NCI-H1694 treated with DMSO at 0.1 percent for 48 hours (cell line): ENCODE measurements around the gene THRB.

ENCODE experiments used
- DNase-seq: peaks from one replicate; lab custom pipeline; 2025; lab: John Stamatoyannopoulos, UW

THRB gene

GRCh38 chr3:24305795-24306467 lies 188.7 kb downstream of the THRB start:
- no peak for DNase-seq

GRCh38 chr3:24303057-24303754 lies 191.4 kb downstream of the THRB start:
- DNase-seq = no peak

- DNase-seq = no peak
Measured at GRCh38 chr3:24302396-24302795, 192.3 kb downstream of the THRB start.

GRCh38 chr3:24300949-24301348 lies 193.7 kb downstream of the THRB start:
- no peak for DNase-seq

GRCh38 chr3:24299806-24300626 lies 194.6 kb downstream of the THRB start:
- DNase-seq = no peak

- no peak for DNase-seq
Measured at GRCh38 chr3:24299246-24299805, 195.3 kb downstream of the THRB start.

GRCh38 chr3:24296441-24297205 lies 198.0 kb downstream of the THRB start:
- DNase-seq = no peak

- DNase-seq = no peak
Measured at GRCh38 chr3:24294150-24294549, 200.5 kb downstream of the THRB start.

- DNase-seq = no peak
Measured at GRCh38 chr3:24291646-24292045, 203.0 kb downstream of the THRB start.

- no peak for DNase-seq
Measured at GRCh38 chr3:24290596-24290995, 204.1 kb downstream of the THRB start.

GRCh38 chr3:24288496-24289236 lies 206.0 kb downstream of the THRB start:
- DNase-seq = no peak

- no peak for DNase-seq
Measured at GRCh38 chr3:24287755-24288450, 206.7 kb downstream of the THRB start.

GRCh38 chr3:24286405-24286804 lies 208.2 kb downstream of the THRB start:
- no peak for DNase-seq

- DNase-seq = no peak
Measured at GRCh38 chr3:24278543-24278942, 216.1 kb downstream of the THRB start.

GRCh38 chr3:24273491-24273890 lies 221.2 kb downstream of the THRB start:
- DNase-seq = no peak

- DNase-seq = no peak
Measured at GRCh38 chr3:24272875-24273274, 221.8 kb downstream of the THRB start.

- DNase-seq = no peak
Measured at GRCh38 chr3:24272408-24272807, 222.2 kb downstream of the THRB start.

- no peak for DNase-seq
Measured at GRCh38 chr3:24271228-24271627, 223.4 kb downstream of the THRB start.

- no peak for DNase-seq
Measured at GRCh38 chr3:24270744-24271143, 223.9 kb downstream of the THRB start.

GRCh38 chr3:24270204-24270691 lies 224.4 kb downstream of the THRB start:
- no peak for DNase-seq
